Activated CD4-positive, alpha-beta T cell treated with anti-CD3 and anti-CD28 coated beads for 24 hours (primary cell): ENCODE results near the gene PDGFRB.

Experiments
- DNase-seq, 2 donors: peaks; one replicate each; pipeline ENCODE4 v3.0.0-alpha.2; 2020; ENCODE audit warnings: low read depth in 2 of 2

The PDGFRB gene

DNA sequence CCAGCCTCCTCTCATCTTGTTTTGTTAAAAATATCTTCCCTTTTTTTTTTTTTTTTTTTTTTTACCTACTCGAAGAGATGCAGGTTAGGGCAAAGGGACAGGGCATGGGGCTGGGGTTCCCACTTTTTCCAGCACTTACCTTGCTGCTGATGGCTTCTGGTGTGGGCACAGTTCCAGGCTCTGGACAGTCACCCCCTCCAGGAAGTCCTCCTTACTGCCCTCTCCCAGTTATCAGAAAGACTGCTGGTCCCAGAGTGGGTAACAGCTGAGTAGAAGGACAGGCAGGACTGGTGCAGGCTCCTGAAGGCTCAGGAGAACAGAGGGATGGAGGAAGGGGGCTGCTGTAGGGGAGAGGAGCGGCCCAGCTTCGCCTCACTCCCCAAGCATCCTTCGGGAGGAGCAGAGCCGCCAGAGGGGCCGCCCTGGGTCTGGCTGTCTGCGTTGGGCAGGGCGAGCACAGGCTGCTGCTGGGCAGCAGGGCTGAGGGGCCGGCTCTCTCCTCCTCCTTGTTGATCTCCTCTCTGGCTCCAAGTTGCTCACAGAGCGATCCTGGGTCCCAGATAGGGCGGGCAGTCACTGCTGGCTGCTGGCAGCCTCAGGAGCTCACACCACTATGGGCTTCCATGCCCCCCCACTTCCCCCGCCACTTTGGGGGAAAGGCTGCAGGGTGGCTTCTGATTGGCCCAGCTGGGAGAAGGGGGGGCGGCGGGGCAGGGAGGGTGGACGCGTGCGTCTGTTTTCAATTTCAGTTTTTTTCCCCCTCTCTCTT lies at the start of gene PDGFRB:
PDGFRB (minus strand) TSS at position 588 of the 769 bp plus-strand sequence. CDS start 18,798 bp downstream, outside the sequence.
- DNase-seq: no peak

DNA sequence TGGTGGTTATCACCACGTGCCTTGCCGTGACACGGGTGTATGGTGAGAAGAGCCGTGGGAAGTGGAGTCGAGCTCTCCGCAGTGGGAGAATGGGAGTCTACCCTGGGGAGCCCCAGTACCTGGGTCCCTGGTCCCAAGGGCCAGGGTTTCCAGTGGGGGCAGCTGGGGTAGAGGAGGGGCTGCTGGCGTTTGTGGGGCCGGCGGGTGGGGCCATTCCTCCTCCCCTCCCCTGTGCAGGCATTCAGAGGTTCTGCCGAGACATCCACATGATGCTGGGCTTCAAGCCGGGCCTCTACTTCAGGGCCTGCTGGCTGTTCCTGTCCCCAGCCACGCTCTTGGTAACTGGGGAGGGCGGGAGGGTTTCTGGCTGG lies 48.9 kb upstream of the PDGFRB start:
- no peak for DNase-seq

DNA sequence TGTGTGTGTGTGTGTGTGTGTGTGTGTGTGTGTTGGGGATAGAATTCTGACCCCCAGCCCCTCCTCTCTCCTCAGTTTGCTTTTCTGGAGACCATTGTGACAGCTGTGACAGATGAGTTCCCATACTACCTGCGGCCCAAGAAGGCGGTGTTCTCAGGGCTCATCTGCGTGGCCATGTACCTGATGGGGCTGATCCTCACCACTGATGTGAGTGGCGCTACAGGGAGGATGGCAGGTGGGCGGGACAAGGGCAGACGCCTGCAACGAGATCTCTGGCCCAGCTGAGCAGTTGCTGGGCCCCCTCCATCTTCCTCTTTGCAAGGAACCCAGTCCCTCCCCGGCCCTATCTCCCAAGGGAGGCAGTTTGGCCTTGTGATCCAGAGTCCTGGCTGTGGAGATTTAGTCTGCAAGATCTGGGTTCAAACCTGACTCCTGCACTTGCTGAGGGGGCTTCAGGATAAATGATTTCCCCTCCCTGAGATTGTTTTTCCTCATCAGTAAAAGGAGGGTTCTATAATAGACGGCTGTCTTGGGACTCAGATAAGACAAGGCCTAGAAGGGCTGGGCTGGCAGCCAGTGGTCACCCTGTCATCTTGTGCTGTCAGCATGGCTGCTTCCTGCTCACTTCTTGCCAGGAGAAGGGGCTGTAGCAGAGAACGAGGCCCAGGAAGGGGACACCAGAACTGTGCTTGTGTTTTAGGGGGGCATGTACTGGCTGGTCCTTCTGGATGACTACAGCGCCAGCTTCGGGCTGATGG lies 48.4 kb upstream of the PDGFRB start:
- DNase-seq: no peak

DNA sequence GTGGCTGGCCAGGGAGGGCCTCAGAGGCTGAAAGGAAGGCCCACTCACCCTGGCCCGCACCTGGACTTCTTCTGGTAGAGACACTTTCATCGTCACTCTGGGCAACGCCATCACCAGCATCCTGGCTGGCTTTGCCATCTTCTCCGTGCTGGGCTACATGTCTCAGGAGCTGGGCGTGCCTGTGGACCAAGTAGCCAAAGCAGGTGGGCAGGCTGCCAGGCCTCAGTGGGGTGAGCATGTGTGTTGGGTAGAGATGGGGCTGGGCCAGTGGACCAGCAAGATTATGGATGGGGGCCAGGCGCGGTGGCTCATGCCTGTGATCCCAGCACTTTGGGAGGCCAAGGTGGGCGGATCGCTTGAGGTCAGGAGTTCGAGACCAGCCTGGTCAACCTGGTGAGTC lies 46.9 kb upstream of the PDGFRB start:
- no peak for DNase-seq

DNA sequence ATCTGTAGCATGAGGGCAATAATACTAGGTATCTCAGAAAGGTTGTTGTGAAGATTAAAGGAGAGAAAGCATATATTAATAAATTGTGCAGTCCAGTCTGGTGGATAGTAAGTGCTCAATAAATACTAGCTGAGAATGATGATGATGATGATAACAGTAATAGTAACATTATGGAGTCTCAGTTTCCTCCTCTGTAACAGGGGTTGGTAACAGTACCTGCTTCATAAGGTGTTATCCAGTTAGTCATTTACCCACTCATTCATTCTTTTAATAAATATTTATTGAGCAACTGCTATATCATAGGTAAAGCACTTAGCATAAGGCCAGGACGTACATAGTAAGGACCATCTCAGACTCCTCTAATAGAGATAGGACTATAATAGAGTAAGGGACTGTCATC lies 41.8 kb upstream of the PDGFRB start:
- no peak for DNase-seq

DNA sequence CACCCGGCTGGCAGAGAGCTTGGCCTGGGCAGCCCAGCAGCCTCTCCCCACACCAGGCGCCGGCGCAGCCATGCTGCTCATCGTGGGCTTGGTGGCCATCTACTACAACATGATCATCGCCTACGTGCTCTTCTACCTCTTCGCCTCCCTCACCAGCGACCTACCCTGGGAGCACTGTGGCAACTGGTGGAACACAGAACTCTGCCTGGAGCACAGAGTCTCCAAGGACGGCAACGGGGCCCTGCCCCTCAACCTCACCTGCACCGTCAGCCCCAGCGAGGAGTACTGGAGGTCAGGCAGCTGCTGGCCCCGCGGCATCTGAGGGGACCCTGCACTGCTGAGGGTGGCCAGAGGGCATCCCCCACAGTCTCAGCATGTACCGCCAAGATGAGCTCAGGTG lies 41.3 kb upstream of the PDGFRB start:
- DNase-seq: no peak

DNA sequence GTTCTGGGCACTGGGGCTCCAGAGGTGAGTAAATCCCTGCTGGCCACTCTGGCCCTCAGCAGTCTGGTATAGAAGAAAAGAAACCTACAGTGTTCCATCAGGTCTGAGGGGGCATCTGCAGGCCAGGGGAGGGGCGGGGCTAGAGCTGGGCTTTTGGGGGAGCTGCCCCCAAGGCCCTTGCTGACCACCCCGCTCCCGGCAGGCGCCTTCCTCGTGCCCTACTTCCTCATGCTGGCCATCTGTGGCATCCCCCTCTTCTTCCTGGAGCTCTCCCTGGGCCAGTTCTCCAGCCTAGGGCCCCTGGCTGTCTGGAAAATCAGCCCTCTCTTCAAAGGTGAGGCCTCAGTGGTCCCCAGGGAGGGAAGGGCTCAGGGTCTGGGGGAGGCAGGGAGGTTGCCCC lies 40.9 kb upstream of the PDGFRB start:
- DNase-seq: no peak

DNA sequence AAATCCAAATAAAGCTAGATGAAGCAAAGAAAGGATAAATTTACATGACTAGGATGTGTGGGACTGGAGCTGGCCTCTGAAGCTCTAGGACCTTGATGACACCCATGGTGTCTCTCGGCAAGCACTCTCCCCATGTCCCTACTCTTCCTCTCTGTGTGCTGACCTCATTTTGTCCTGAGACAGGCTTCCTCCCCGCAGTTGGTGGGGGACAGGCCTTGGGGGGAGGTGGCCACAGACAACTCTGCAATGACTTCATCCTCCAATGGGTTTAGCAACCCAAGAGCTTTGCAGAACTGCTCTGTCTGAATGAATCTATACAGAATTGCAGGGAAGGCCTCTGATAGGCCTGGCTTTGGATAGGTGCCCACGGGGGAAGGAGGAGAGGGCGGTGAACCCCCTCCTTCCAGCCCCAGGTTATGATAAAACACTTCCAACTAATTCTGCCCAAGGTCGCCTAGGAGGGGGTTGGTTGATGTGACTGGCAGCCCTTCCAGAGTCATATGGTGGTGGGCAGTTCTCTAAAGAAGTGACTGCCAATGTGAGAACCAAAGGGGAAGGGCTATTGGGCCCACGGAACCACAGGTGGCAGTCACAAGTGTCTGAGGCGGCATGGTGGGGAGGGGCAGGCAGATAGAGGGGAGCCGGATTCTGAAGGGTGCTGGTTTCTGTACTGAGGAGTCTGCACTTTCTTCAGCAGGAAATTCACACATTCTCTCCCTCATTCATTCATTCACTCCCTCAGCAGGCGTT lies 40.3 kb upstream of the PDGFRB start:
- DNase-seq: no peak

DNA sequence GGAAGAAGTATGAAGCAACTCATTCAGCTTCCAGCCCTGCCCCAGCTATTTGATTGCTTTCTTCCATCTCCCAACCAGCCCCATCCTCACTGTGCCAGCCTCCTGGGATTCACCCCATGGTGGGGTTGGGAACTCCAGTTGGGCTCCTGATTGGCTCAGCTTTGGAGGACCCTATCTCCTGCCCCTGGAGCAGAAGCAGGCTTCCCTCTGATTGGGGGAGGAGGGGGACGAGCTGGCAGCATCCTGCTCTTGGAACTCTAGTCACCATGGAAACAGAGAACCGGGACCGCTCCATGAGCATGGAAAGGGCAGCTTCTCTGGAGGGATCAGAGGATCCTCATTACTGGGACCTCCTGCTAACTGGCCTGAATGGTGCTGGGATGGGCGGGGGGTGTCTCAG lies 36.8 kb upstream of the PDGFRB start:
- no peak for DNase-seq

DNA sequence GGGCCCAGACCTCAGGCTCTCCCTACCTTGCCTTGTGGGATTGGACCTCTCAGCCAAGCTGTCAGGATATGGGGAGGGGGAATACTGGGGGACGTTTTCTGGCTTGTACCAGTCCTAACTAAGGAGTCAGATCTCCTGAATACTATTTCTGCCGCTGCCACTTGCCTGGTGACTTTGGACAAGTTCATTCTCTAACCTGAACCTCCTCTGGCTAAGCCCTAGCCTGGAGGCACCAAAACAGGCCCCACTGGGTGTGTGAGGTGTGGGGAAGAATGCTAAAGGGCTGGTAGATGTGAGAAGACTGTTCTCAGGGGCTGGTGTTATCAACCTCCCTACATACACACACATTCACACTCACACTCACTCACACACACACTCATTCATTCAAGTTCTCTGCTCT lies 35.3 kb upstream of the PDGFRB start:
- DNase-seq: no peak

DNA sequence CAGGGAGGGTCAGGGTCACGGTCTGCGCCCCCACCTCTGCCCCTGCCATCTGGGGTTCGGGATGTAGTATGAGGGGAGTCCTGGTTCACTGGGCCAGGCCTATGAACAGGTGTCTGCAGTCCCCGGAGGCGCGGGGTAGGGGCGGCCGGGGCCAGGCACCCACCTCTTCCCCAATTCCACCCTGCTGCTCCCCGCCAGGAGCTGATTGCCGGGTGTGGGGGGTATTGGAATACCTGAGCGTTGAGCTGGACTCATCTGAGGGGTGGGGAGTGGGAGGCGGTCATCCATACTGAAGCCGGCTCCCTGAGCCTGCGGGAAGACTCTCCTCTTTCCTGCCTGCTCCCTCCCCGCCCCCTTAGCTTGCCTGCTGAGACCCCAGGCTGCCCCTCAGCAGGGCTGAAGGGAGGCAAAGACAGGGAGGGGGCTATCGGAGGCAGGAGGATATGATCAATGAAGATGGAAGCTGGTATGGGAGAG lies 34.9 kb upstream of the PDGFRB start:
- DNase-seq: no peak

DNA sequence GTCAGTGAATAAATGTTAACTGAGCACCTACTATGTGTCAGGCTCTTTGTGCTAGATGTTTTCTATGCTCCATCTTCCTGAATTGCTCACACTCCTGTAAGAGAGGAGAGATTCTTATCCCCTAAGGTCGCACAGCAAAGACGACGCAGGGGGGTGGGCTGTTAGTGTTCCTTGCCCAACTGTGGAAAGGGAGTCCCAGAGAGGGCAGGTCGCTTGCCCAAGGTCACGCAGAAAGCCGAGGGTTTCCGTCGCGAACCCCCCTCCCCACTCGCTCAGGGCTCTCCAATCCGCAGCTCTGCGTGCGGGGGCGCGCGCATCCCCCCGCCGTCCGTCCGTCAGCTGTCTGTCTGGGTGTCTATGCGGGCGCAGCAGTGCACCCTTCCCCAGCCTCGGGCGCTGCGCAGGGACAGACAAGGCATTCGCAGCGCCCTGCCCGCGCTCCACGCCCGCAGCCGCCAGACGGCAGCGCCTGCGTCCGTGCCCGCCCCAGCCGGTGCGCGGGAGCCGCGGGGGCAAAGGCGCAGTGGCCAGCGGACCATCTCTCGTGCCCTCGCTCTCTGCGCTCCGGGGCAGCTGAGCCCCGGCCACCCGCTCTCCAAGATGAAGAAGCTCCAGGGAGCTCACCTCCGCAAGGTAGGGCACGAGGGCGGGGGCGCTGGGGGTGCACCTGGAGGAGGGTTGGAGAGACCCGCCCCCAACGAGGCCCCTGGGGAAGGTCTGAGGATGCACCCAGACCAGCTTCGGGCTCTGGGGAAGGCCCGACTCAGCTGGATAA lies 34.3 kb upstream of the PDGFRB start, which contains the start of gene SLC6A7:
SLC6A7 (plus strand) TSS at position 335 of the 775 bp plus-strand sequence; CDS start at position 601, 266 bp downstream.
- DNase-seq: no peak

DNA sequence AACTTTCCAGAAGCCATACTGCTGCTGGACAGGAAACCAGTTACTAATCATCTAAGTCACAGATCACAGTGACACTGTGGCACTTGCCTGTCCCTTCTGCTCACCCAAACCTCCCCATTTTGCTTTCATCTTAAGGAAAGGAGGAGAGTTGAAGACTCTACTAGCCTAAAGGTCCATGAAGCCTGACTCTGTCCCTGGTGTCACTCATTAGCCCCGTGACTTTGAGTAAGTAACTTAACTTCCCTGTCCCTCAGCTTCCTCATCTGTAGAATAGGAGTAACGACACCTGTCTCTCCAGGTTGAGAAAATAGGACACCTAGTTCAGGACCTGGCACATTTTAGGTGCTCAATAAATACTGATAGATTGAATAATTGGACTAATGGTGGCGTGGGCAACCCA lies 33.7 kb upstream of the PDGFRB start:
- no peak for DNase-seq

DNA sequence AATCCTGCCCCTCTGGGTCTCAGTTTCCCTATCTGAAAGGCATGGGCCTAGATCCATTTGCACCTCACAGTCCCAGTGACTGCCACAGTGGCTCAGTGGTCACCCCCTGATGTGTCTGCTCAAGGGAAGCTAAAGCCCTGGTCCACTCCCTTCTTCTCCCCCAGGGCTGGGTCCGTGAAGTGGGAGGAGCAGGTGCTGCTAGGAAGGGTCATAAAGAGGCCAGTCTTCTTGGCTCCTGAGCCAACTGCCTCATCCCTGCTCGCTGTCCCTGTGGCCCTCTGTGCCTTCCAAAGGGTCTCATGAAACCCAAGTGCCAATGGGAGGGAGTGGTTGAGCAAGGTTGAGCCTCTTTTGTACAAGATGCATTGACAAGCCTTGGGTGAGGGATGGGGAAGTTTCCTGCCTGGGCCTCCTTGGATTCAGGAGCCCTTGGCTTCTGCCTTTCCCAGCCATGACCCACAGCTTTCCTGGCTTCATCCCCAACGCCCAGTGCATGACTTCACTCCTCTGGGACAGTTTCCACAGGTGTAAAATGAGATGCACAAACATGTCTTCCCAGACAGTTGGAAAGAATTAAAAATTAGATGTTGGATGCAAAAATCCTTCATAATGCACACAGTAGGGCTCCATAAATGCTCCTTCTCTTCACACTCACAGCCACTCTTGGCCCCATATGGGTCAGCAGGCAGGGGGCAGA lies 32.6 kb upstream of the PDGFRB start:
- no peak for DNase-seq

DNA sequence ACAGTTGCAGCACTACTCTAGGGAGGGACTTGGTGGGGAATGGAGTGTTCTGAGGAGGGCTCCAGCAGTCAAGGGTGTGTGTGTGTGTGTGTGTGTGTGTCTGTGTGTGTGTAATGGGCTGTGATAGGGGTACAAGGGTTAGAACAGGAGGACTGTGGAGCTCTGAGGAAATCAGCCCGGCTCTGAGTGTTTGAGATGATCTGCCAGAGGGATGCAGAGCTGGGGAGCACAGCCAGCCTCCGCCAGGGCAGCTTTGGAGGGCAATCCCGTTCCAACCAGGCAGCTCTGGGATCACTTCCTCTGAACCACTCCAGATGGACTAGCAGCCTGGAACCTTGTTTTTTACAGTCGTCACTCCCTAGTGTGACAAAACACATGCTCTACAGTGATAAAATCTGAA lies 31.3 kb upstream of the PDGFRB start:
- DNase-seq: no peak

DNA sequence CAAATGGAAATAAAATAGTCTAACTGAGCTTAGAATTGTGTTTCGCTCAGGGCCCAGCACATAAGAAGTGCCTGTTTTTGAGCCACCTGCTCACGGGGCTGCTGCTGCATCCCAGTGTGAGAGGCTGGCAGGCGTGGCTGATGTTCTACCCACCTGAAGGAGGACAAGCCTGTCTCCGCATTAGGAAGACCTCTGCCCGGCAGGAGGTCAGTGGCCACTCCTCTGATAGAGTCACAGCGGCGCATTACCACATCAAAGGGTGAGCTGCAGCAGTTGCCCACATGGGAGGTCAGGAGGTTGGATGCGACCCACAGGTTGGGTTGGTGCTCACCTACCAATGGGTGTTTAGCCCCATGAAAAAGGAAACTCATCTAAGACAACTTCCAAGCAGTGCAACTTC lies 30.5 kb upstream of the PDGFRB start:
- no peak for DNase-seq

DNA sequence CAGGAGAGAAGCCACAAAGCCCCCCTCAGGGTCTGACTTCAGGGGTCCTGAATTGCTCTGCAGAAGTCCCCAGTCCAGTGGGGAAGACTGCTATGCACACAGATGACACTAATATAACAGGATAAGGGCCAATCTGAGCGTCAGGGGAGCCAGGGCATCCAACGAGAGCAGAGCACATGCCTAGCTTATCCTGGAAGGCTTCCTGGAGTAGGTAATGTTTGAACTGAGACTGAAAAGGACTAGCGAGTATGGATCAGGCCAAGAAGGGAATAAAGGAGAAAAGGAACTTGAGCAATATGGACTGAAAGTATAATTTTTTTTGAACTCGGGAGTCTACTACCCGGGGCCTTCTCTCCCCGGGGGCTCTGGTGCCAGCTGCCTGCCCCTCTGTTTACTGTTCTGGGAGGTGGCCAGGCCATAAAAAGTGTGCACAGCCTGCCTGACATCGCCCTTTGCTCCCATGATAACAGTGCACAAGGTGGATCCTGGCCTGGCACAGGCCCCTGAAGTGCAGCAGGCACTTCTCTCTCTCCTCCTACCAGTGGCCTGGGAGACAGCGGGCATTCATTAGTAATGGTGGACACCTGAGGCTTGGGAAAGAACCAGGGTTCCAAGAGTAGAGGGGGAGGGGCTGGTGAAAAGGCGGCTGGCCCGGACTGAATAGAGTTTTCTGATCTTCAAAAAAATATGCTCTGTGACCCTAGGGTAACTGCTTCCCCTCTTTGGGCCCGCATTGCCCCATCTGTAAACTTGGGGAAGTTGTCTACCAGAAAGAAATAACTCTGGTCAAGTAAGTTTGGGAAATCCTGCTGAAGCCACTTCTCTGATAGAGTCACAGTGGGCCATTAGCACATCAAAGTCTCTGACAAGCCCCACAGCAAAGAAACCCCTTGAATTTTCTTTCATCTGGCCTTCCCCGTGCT lies 29.6 kb upstream of the PDGFRB start:
- DNase-seq: no peak

DNA sequence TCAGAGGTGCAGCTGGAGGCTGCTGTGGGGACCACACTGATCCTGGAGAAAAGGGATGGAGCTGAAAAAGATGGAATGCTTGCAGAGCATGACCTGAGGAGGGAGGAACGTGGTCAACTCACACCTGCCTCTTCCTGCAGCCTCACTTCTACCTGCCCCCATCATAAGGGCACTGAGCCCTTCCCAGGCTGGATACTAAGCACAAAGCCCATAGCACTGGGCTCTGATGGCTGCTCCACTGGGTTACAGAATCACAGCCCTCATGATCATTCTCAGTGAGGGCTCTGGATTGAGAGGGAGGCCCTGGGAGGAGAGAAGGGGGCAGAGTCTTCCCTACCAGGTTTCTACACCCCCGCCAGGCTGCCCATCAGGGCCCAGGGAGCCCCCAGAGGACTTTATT lies 28.4 kb upstream of the PDGFRB start:
- no peak for DNase-seq

DNA sequence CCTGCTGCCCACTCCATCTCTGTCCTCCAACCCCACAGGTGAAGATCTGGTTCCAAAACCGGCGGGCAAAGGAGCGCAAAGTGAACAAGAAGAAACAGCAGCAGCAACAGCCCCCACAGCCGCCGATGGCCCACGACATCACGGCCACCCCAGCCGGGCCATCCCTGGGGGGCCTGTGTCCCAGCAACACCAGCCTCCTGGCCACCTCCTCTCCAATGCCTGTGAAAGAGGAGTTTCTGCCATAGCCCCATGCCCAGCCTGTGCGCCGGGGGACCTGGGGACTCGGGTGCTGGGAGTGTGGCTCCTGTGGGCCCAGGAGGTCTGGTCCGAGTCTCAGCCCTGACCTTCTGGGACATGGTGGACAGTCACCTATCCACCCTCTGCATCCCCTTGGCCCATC lies 27.8 kb upstream of the PDGFRB start:
- DNase-seq: no peak

DNA sequence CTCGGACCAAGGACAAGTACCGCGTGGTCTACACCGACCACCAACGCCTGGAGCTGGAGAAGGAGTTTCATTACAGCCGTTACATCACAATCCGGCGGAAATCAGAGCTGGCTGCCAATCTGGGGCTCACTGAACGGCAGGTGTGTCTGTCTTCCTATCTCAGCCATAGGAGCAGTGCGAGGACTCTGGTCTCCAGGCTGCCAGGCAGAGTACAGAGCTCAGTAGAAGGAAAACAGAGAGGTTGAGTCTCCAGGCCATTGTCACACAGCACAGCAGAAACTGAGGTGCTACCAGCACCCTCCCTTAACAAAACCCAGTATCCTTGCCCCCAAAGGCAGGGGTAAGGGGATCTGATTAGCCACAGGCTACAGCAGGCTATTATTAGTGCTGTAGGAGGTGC lies 27.1 kb upstream of the PDGFRB start:
- no peak for DNase-seq
